ENCODE measurements around the gene ETS2. TPM values are rescaled to one million over a fixed set of nuclear protein-coding genes. Genes with fewer than 3 reads are reported as not detected.
"Not testable (repeated sequence)": the region's sequence is repeated elsewhere in the genome, so short reads cannot be mapped to it uniquely, and the experiment has no call there.

Gene ETS2
- polyA plus RNA-seq, 2 donors, result 33.6 to 53.3 TPM

DNA sequence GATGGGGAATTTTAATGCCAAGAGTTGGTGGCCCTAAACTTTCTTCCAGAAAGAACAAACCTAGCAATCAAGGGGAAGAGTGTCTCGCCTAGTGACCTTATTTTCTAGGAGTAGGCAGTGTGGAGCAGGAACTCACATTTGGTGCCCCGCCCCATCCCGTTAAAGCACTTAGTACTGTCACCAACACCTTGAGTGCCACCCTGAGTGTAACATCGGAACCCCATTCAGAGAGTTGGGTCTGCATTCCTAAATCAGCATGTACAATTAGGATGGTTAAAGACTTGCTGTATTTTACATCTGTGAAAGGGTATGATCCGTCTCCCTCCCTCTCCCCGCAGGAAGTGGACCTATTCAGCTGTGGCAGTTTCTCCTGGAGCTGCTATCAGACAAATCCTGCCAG lies 15.5 kb downstream of the ETS2 start:
- WGBS, 2 donors, result 82 to 85% methylated on average over 6 of the region's 6 CpGs
- peaks cover 27 to 54% of the 10 kb centered on the region in 2 donors for H3K36me3 ChIP-seq (ENCODE audit: control insufficient read depth in 2 of 2, insufficient read depth in 2 of 2, low read length in 1 of 2)
- peaks cover 0 to 22% of the 10 kb centered on the region in 2 donors for H3K4me1 ChIP-seq (ENCODE audit: control insufficient read depth in 2 of 2, insufficient read depth in 2 of 2, low read length in 1 of 2)
- H3K27ac ChIP-seq (ENCODE audit: low read depth in 2 of 2, low read length in 1 of 2), result peak overlapping the region; percentile 78 to 90
- no peaks in the 10 kb centered on the region for H3K9me3 ChIP-seq (ENCODE audit: control insufficient read depth in 2 of 2, insufficient read depth in 1 of 2, low read depth in 1 of 2, low read length in 1 of 2)
- H3K27me3 ChIP-seq (ENCODE audit: control insufficient read depth in 1 of 2, insufficient read depth in 2 of 2, low read length in 2 of 2), result no peaks in the 10 kb centered on the region
- H3K4me3 ChIP-seq (ENCODE audit: low read depth in 1 of 2, low read length in 2 of 2), result no peak overlapping the region

DNA sequence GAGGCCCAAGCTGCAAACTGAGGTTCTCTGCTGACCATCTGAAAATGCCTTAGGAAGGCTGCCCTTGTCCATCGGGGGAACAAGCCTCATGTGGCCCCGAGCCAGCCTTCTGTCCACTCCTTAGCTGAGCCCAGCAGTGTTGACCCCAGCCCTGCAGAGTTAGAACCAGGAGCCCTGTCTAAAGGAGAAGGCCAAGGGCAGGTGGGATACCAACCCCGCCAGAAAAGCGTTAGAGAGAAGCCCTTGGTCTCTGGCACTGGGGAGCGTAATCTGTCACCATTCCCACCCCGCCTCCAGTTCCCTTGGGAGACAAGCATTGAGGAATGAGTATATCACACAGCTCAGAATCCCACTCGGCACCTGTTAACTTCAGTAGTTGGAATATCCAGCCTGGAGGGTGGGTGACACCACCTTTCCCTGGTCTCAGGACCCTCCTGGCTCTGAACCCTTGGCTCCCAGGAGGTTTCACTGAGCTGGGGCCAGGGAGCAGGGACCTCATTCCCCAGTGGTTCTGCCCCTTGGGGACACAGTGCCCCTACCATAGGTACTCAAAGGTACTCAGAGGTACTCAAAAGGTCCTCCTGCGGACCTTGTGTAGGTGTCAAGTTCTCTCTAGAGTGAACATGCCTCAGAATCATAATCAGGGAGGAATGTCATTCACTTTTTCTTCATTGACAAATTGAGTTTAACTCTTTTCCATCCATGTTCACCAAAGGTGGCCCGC lies 16.4 kb downstream of the ETS2 start:
- Histone ChIP-seq H3K4me1 (ENCODE audit: control insufficient read depth in 2 of 2, insufficient read depth in 2 of 2, low read length in 1 of 2) (peaks cover 0 to 22% of the 10 kb centered on the region in 2 donors), H3K4me3 (ENCODE audit: low read depth in 1 of 2, low read length in 2 of 2) (no peak overlapping the region), H3K9me3 (ENCODE audit: control insufficient read depth in 2 of 2, insufficient read depth in 1 of 2, low read depth in 1 of 2, low read length in 1 of 2) (no peaks in the 10 kb centered on the region), H3K27ac (ENCODE audit: low read depth in 2 of 2, low read length in 1 of 2) (peak overlapping the region; percentile 50 to 82), H3K36me3 (ENCODE audit: control insufficient read depth in 2 of 2, insufficient read depth in 2 of 2, low read length in 1 of 2) (peaks cover 22 to 49% of the 10 kb centered on the region in 2 donors), H3K27me3 (ENCODE audit: control insufficient read depth in 1 of 2, insufficient read depth in 2 of 2, low read length in 2 of 2) (no peaks in the 10 kb centered on the region)
- 88 to 91% methylated on average over 9 of the region's 9 CpGs for WGBS, 2 donors

DNA sequence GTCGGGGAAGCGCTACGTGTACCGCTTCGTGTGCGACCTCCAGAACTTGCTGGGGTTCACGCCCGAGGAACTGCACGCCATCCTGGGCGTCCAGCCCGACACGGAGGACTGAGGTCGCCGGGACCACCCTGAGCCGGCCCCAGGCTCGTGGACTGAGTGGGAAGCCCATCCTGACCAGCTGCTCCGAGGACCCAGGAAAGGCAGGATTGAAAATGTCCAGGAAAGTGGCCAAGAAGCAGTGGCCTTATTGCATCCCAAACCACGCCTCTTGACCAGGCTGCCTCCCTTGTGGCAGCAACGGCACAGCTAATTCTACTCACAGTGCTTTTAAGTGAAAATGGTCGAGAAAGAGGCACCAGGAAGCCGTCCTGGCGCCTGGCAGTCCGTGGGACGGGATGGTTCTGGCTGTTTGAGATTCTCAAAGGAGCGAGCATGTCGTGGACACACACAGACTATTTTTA lies 17.1 kb downstream of the ETS2 start:
- Histone ChIP-seq H3K27ac (ENCODE audit: low read depth in 2 of 2, low read length in 1 of 2) (peak overlapping the region; percentile 50 to 82), H3K4me3 (ENCODE audit: low read depth in 1 of 2, low read length in 2 of 2) (no peak overlapping the region), H3K27me3 (ENCODE audit: control insufficient read depth in 1 of 2, insufficient read depth in 2 of 2, low read length in 2 of 2) (no peaks in the 10 kb centered on the region), H3K9me3 (ENCODE audit: control insufficient read depth in 2 of 2, insufficient read depth in 1 of 2, low read depth in 1 of 2, low read length in 1 of 2) (no peaks in the 10 kb centered on the region), H3K36me3 (ENCODE audit: control insufficient read depth in 2 of 2, insufficient read depth in 2 of 2, low read length in 1 of 2) (peaks cover 22 to 44% of the 10 kb centered on the region in 2 donors), H3K4me1 (ENCODE audit: control insufficient read depth in 2 of 2, insufficient read depth in 2 of 2, low read length in 1 of 2) (peaks cover 0 to 22% of the 10 kb centered on the region in 2 donors)
- WGBS, 2 donors, result 75 to 79% methylated on average over 26 of the region's 26 CpGs

DNA sequence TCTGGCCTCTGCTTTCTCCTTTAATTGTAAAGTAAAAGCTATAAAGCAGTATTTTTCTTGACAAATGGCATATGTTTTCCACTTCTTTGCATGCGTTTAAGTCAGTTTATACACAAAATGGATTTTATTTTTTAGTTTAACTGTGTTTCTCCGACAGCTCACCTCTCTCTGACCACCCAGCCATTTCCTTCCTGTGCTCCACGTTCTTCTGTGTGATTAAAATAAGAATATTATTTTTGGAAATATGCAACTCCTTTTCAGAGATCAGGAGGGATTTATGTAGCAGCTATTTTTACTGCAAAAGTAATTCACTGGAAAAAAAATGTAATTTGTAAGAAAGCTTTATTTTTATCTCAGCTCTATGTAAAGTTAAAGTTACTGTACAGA lies 18.0 kb downstream of the ETS2 start:
- Histone ChIP-seq H3K27ac (ENCODE audit: low read depth in 2 of 2, low read length in 1 of 2) (peak overlapping the region; percentile 25 to 79), H3K9me3 (ENCODE audit: control insufficient read depth in 2 of 2, insufficient read depth in 1 of 2, low read depth in 1 of 2, low read length in 1 of 2) (no peaks in the 10 kb centered on the region), H3K27me3 (ENCODE audit: control insufficient read depth in 1 of 2, insufficient read depth in 2 of 2, low read length in 2 of 2) (no peaks in the 10 kb centered on the region), H3K4me1 (ENCODE audit: control insufficient read depth in 2 of 2, insufficient read depth in 2 of 2, low read length in 1 of 2) (peaks cover 0 to 18% of the 10 kb centered on the region in 2 donors), H3K36me3 (ENCODE audit: control insufficient read depth in 2 of 2, insufficient read depth in 2 of 2, low read length in 1 of 2) (peaks cover 16 to 37% of the 10 kb centered on the region in 2 donors), H3K4me3 (ENCODE audit: low read depth in 1 of 2, low read length in 2 of 2) (no peak overlapping the region)
- 54 to 58% methylated on average over 3 of the region's 3 CpGs for WGBS, 2 donors

DNA sequence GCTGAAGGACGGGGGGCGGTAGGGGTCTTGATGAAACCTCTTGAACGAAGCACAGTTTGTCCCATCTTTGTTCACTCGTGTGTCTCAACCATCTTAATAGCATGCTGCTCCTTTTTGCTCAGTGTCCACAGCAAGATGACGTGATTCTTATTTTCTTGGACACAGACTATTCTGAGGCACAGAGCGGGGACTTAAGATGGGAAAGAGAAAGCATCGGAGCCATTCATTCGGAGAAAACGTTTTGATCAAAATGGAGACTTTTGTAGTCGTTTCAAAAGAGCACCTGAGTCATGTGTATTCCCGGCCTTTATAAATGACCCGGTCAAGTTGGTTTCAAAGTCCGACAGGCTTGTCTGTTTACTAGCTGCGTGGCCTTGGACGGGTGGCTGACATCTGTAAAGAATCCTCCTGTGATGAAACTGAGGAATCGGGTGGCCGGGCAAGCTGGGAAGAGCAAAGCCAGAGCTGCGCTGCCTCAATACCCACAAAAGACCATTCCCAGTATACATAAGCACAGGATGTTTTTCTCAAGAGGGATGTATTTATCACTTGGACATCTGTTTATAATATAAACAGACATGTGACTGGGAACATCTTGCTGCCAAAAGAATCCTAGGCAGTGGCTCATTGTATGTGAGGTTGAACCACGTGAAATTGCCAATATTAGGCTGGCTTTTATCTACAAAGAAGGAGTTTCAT lies 18.5 kb downstream of the ETS2 start:
- 66 to 67% methylated on average over 19 of the region's 19 CpGs for WGBS, 2 donors
- Histone ChIP-seq H3K4me1 (ENCODE audit: control insufficient read depth in 2 of 2, insufficient read depth in 2 of 2, low read length in 1 of 2) (peaks cover 0 to 17% of the 10 kb centered on the region in 2 donors), H3K4me3 (ENCODE audit: low read depth in 1 of 2, low read length in 2 of 2) (no peak overlapping the region)

DNA sequence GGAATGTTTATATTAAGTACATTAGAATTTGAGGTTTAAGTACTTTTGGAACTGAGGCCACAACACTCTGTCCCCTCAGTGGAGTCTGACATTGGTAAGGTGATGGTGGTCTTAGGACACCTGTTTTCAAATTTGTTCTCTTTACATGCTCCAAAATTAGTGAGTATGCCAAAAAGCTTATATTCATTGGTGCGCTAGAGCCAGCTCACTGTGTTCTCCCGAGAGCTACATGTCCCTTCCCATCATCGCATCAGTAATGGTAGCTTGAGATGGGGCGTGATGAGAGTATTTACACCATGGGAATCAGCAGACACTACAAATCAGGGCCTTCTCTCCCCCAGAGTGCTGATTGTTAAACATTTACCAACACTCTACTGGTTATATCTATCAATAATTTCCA lies 19.5 kb downstream of the ETS2 start:
- Histone ChIP-seq H3K36me3 (ENCODE audit: control insufficient read depth in 2 of 2, insufficient read depth in 2 of 2, low read length in 1 of 2) (peaks cover 10 to 28% of the 10 kb centered on the region in 2 donors), H3K9me3 (ENCODE audit: control insufficient read depth in 2 of 2, insufficient read depth in 1 of 2, low read depth in 1 of 2, low read length in 1 of 2) (no peaks in the 10 kb centered on the region), H3K4me3 (ENCODE audit: low read depth in 1 of 2, low read length in 2 of 2) (no peak overlapping the region), H3K27ac (ENCODE audit: low read depth in 2 of 2, low read length in 1 of 2) (no peak overlapping the region), H3K27me3 (ENCODE audit: control insufficient read depth in 1 of 2, insufficient read depth in 2 of 2, low read length in 2 of 2) (no peaks in the 10 kb centered on the region), H3K4me1 (ENCODE audit: control insufficient read depth in 2 of 2, insufficient read depth in 2 of 2, low read length in 1 of 2) (peaks cover 0 to 12% of the 10 kb centered on the region in 2 donors)
- 88 to 94% methylated on average over 4 of the region's 4 CpGs for WGBS, 2 donors

More for the DNA sequence above, 18.5 kb downstream of the ETS2 start:
- no peaks in the 10 kb centered on the region for H3K9me3 ChIP-seq (ENCODE audit: control insufficient read depth in 2 of 2, insufficient read depth in 1 of 2, low read depth in 1 of 2, low read length in 1 of 2)
- peak overlapping the region; percentile 25 to 79 for H3K27ac ChIP-seq (ENCODE audit: low read depth in 2 of 2, low read length in 1 of 2)
- peaks cover 14 to 34% of the 10 kb centered on the region in 2 donors for H3K36me3 ChIP-seq (ENCODE audit: control insufficient read depth in 2 of 2, insufficient read depth in 2 of 2, low read length in 1 of 2)
- H3K27me3 ChIP-seq (ENCODE audit: control insufficient read depth in 1 of 2, insufficient read depth in 2 of 2, low read length in 2 of 2), result no peaks in the 10 kb centered on the region

DNA sequence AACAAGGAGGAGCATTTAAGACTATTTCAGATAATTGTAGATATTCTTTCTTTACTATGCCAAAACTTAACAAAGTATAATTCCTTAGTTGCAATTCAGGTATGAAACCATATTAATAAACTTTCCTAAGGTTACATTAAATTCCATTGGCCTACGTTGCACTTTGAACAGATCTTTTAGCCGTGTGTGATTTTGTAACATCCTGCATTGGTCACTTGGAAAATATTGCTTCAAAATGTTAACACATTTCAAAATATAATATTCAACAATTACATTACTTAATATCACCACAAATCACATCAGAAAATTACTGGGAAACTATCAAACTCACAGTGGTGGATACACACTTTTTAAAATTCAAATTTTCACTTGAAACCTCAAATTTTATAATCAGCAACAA lies 20.2 kb downstream of the ETS2 start:
- no peak overlapping the region for H3K4me3 ChIP-seq (ENCODE audit: low read depth in 1 of 2, low read length in 2 of 2)
- no peaks in the 10 kb centered on the region for H3K9me3 ChIP-seq (ENCODE audit: control insufficient read depth in 2 of 2, insufficient read depth in 1 of 2, low read depth in 1 of 2, low read length in 1 of 2)
- peaks cover 0 to 10% of the 10 kb centered on the region in 2 donors for H3K4me1 ChIP-seq (ENCODE audit: control insufficient read depth in 2 of 2, insufficient read depth in 2 of 2, low read length in 1 of 2)
- H3K27me3 ChIP-seq (ENCODE audit: control insufficient read depth in 1 of 2, insufficient read depth in 2 of 2, low read length in 2 of 2), result no peaks in the 10 kb centered on the region
- no peak overlapping the region for H3K27ac ChIP-seq (ENCODE audit: low read depth in 2 of 2, low read length in 1 of 2)
- peaks cover 5 to 23% of the 10 kb centered on the region in 2 donors for H3K36me3 ChIP-seq (ENCODE audit: control insufficient read depth in 2 of 2, insufficient read depth in 2 of 2, low read length in 1 of 2)
- 72 to 74% methylated on average over 2 of the region's 2 CpGs for WGBS, 2 donors

DNA sequence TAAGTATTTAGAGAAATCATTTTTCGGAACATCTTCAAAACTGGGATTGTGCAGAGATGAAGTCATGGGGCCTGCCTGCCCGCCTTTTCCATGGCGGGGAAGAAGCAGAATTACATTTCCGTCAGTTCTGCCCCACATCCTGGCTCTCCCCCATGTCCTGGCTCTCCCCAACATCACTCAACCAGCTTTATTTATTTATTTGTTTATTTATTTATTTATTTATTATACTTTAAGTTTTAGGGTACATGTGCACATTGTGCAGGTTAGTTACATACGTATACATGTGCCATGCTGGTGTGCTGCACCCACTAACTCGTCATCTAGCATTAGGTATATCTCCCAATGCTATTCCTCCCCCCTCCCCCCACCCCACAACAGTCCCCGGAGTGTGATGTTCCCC lies 22.4 kb downstream of the ETS2 start:
- not testable (repeated sequence) for H3K36me3 ChIP-seq (ENCODE audit: control insufficient read depth in 2 of 2, insufficient read depth in 2 of 2, low read length in 1 of 2); H3K27me3 ChIP-seq (ENCODE audit: control insufficient read depth in 1 of 2, insufficient read depth in 2 of 2, low read length in 2 of 2); H3K4me3 ChIP-seq (ENCODE audit: low read depth in 1 of 2, low read length in 2 of 2); H3K9me3 ChIP-seq (ENCODE audit: control insufficient read depth in 2 of 2, insufficient read depth in 1 of 2, low read depth in 1 of 2, low read length in 1 of 2); H3K4me1 ChIP-seq (ENCODE audit: control insufficient read depth in 2 of 2, insufficient read depth in 2 of 2, low read length in 1 of 2); H3K27ac ChIP-seq (ENCODE audit: low read depth in 2 of 2, low read length in 1 of 2)
- WGBS, 2 donors, result 90 to 97% methylated on average over 5 to 7 of the region's 7 CpGs

DNA sequence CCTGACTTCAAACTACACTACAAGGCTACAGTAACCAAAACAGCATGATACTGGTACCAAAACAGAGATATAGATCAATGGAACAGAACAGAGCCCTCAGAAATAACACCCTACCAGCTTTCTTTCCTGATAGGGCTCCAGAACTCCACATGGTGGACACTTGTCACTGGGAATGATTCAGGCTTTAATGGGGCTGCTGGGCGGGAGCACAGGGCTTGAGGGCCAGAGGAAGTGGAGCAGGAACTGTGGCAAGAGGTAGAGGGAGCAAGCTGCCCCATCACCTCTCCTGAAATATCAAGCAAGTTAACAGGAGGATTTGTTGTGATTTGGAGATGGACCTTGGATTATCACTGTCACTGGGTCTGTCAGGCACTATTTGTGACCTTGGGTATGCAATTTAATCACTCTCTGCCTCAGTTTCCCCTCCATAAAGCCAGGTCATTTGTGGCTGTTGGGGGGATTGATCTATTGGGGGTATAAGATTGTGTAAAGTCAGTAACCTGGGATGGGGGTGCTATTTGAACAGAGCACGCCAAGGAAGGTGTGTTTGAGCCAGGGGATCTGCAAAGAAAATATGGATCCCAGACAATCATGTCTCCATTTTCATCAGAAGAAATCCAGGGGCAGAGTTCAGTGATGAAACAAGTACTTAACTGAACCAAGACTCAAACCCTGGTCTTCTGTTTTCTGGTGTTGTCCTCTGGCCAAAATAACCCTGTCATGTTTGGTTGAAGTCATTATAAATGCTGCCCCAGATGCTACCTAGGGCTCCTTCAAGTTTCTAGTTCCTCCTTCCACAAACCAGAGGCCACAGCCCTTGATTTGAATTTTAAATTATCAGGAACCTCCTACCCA lies 25.2 kb downstream of the ETS2 start:
- no peaks in the 10 kb centered on the region for H3K36me3 ChIP-seq (ENCODE audit: control insufficient read depth in 2 of 2, insufficient read depth in 2 of 2, low read length in 1 of 2)
- no peaks in the 10 kb centered on the region for H3K9me3 ChIP-seq (ENCODE audit: control insufficient read depth in 2 of 2, insufficient read depth in 1 of 2, low read depth in 1 of 2, low read length in 1 of 2)
- no peaks in the 10 kb centered on the region for H3K27me3 ChIP-seq (ENCODE audit: control insufficient read depth in 1 of 2, insufficient read depth in 2 of 2, low read length in 2 of 2)
- H3K4me1 ChIP-seq (ENCODE audit: control insufficient read depth in 2 of 2, insufficient read depth in 2 of 2, low read length in 1 of 2), result peaks cover 0 to 5% of the 10 kb centered on the region in 2 donors
- H3K27ac ChIP-seq (ENCODE audit: low read depth in 2 of 2, low read length in 1 of 2), result peak overlapping the region; percentile 36 to 75
- WGBS, 2 donors, result 94% methylated on average over 2 of the region's 2 CpGs
- no peak overlapping the region for H3K4me3 ChIP-seq (ENCODE audit: low read depth in 1 of 2, low read length in 2 of 2)
